Measurements from ENCODE around the gene KCNJ10. TPM values are rescaled to one million over a fixed set of nuclear protein-coding genes. Genes with fewer than 3 reads are reported as not detected.

The KCNJ10 gene
- total and polyA plus RNA-seq, 8 donors = 0.05 to 0.09 (median 0.08) TPM; not detected in 5

DNA sequence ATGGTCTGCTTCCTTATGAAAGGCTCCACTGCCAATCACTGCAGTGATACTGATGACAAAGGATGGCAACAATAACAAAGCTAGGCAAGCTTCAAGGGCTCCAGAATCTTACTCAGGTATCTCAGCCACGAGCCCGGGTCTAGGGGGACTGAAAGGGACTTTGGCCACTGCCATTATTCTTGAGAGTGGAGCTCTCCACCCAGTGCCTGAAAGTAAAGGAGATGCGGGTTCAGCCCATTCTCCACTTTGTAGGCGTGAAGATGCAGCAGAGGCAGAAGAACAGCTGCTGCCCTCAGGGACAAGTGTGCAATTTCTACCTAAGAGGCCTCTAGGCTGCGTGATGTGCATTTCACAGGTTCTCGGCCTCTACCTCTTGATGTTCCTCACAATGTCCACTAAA lies 84.5 kb downstream of the KCNJ10 start:
- no peaks in the 10 kb centered on the region for H3K4me1 ChIP-seq
- DNase-seq (peak in 1 of 6 donors; percentile 1), FAIRE-seq (no peak), ATAC-seq (no peak)
- no peak overlapping the region for H3K27ac ChIP-seq
- intact Hi-C loops (cut with DNase I) = no loop called here
- H3K4me3 ChIP-seq = no peak overlapping the region
- 78 to 90% methylated on average over 6 of the region's 6 CpGs for WGBS, 2 donors
- TF ChIP-seq, protein P1, sequence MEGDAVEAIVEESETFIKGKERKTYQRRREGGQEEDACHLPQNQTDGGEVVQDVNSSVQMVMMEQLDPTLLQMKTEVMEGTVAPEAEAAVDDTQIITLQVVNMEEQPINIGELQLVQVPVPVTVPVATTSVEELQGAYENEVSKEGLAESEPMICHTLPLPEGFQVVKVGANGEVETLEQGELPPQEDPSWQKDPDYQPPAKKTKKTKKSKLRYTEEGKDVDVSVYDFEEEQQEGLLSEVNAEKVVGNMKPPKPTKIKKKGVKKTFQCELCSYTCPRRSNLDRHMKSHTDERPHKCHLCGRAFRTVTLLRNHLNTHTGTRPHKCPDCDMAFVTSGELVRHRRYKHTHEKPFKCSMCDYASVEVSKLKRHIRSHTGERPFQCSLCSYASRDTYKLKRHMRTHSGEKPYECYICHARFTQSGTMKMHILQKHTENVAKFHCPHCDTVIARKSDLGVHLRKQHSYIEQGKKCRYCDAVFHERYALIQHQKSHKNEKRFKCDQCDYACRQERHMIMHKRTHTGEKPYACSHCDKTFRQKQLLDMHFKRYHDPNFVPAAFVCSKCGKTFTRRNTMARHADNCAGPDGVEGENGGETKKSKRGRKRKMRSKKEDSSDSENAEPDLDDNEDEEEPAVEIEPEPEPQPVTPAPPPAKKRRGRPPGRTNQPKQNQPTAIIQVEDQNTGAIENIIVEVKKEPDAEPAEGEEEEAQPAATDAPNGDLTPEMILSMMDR (IDR thresholded peaks at IDR 0.05) = no peak
- H3K27me3 ChIP-seq = no peaks in the 10 kb centered on the region
- H3K9me3 ChIP-seq = no peaks in the 10 kb centered on the region
- no peaks in the 10 kb centered on the region for H3K36me3 ChIP-seq

DNA sequence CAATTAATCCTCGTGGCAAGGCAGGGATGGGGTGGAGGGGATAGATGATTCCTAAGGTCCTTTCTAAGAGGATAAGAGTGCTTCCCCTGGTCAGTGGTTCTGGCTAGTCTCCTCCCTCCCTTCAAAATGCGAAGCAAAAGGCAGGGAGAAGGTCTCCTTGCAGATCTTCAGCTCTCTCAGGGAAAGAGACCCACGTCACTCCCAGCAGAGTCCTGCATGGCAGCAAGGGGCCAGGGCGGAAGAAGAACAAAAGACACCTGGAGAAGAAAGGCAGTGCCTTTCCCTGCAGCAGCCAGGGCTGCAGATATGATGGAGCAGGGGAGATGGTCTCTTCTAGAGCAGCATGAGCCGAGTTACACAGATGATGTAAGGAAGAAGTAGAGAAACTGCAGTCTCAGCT lies 86.3 kb downstream of the KCNJ10 start:
- Histone ChIP-seq H3K36me3 (no peaks in the 10 kb centered on the region), H3K9me3 (no peaks in the 10 kb centered on the region), H3K4me3 (no peak overlapping the region), H3K27ac (no peak overlapping the region), H3K4me1 (no peaks in the 10 kb centered on the region), H3K27me3 (no peaks in the 10 kb centered on the region)
- FAIRE-seq = no peak
- WGBS, 2 donors = 64 to 69% methylated on average over 5 of the region's 5 CpGs
- DNase-seq = peak in 1 of 6 donors; percentile 1
- TF ChIP-seq, protein P1 (IDR thresholded peaks at IDR 0.05) = no peak
- intact Hi-C loops (cut with DNase I) = no loop called here
- ATAC-seq = no peak

DNA sequence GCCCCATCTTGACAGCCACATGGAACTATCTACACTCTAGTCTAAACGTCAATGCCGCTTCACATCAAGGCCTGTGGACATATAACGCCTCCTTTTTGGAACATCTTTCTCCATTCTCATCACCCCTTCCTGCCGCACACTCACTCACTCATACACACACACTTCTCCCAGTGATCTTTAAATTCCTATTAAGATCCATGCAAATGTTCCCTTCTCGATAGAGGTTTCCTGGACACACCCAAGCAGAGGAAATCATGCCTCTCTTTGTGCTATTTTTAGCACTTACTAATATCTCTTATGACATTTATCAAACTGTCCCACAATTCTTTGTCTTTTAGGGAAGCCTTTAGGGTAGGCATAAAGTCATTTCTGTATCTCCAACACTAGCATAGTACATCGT lies 87.7 kb downstream of the KCNJ10 start:
- peak in 1 of 6 donors; percentile 1 for DNase-seq
- TF ChIP-seq, protein P1 (IDR thresholded peaks at IDR 0.05) = no peak
- no peak for ATAC-seq
- no peak for FAIRE-seq
- no peak overlapping the region for H3K4me3 ChIP-seq
- WGBS, 2 donors = 66 to 76% methylated on average over 6 of the region's 6 CpGs
- intact Hi-C loops (cut with DNase I) = no loop called here
- H3K36me3 ChIP-seq = no peaks in the 10 kb centered on the region
- no peaks in the 10 kb centered on the region for H3K9me3 ChIP-seq
- no peaks in the 10 kb centered on the region for H3K27me3 ChIP-seq
- H3K27ac ChIP-seq = no peak overlapping the region
- H3K4me1 ChIP-seq = no peaks in the 10 kb centered on the region

DNA sequence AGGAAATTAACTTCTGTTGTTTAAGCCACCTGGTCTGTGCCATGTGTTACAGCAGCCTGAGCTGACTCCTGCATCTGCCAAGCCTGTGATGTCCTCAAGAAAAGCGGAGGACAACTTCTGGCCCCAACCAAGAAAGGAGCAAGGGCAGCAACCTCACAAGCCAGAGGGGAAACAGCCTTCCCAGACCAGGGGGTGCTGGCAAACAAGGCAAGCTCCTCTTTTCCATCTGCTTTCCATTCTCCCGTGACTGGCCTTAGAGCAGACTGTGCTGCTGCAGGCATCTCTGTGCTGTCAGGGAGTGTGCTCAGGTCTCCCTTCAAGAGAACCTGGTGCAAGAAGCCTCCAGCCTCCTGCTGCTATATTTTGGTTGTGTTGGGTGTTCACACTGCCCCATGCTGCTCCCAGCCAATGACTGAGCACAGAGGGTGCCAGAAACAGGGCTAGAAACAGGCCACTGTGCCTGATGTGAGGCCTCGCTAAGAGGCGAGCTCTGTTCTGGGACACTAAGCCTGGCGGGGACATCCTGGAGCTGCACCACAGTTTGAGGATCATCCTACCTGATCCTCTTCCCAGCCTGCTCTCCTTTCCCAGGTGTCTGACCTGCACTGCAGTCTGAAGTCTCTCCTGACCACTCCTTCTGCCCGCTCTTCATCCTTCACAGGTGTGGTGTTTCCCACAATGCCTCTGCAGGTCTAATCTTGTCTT lies 88.5 kb downstream of the KCNJ10 start:
- Histone ChIP-seq H3K4me1 (no peaks in the 10 kb centered on the region), H3K27ac (no peak overlapping the region), H3K36me3 (no peaks in the 10 kb centered on the region), H3K4me3 (no peak overlapping the region), H3K9me3 (no peaks in the 10 kb centered on the region), H3K27me3 (no peaks in the 10 kb centered on the region)
- FAIRE-seq (no peak), ATAC-seq (no peak), DNase-seq (peak in 1 of 6 donors; percentile 2)
- TF ChIP-seq, protein P1 (IDR thresholded peaks at IDR 0.05) = no peak
- 92 to 94% methylated on average over 6 of the region's 6 CpGs for WGBS, 2 donors
- intact Hi-C loops (cut with DNase I) = no loop called here

DNA sequence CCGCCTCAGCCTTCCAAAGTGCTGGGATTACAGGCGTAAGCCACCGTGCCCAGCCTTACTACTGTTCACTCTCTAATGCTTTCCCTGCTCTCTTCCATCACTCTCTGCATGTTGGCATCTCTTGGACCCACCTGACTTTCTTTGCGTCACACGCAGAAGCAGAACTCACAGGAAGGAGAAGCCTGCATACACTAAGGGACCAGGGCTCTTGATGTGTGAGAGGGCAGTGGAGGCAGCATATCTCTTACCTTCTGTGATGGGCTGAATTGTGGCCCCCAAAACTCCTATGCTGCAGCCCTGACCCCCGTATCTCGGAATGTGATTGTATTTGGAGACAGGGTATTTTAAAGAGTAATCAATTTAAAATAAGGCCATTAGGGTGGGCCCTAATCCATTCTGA lies 89.2 kb downstream of the KCNJ10 start:
- WGBS, 2 donors = 82 to 92% methylated on average over 7 of the region's 7 CpGs
- DNase-seq = peak in 1 of 6 donors; percentile 2
- intact Hi-C loops (cut with DNase I) = no loop called here
- Histone ChIP-seq H3K4me1 (no peaks in the 10 kb centered on the region), H3K27me3 (no peaks in the 10 kb centered on the region), H3K36me3 (no peaks in the 10 kb centered on the region), H3K9me3 (no peaks in the 10 kb centered on the region), H3K27ac (no peak overlapping the region), H3K4me3 (no peak overlapping the region)
- TF ChIP-seq, protein P1 (IDR thresholded peaks at IDR 0.05) = no peak
- no peak for FAIRE-seq
- ATAC-seq = no peak

Data from pancreas (tissue), 10 donors.